Thymus (tissue), 14 donors: Measurements from ENCODE around the gene LRRC61. TPM values are rescaled to one million over a fixed set of nuclear protein-coding genes. Genes with fewer than 3 reads are reported as not detected.
"Not testable (repeated sequence)": the region's sequence is repeated elsewhere in the genome, so short reads cannot be mapped to it uniquely, and the experiment has no call there.

Experiments
- DNase-seq, 9 donors: peaks; one replicate each; pipeline ENCODE4 v3.0.0-alpha.2; 2013; ENCODE audit warnings: low spot score in 9 of 9, low read depth in 6 of 9, missing footprints in 1 of 9
- H3K27ac ChIP-seq, 2 donors: one replicate each; pipeline ENCODE4 v1.5.1; 2013; ENCODE audit warnings: control low read depth in 1 of 2, low read depth in 1 of 2, low read length in 1 of 2, mild to moderate bottlenecking in 1 of 2, moderate library complexity in 1 of 2
- H3K27me3 ChIP-seq, 2 donors: one replicate each; pipeline ENCODE4 v1.5.1; 2013; ENCODE audit warnings: low read length in 1 of 2; ENCODE audit not compliant: control insufficient read depth in 2 of 2, insufficient read depth in 1 of 2
- H3K36me3 ChIP-seq, 2 donors: one replicate each; pipeline ENCODE4 v1.5.1; 2013; ENCODE audit warnings: low read length in 1 of 2, mild to moderate bottlenecking in 1 of 2, moderate library complexity in 1 of 2; ENCODE audit not compliant: control insufficient read depth in 2 of 2, insufficient read depth in 2 of 2
- H3K4me1 ChIP-seq, 2 donors: one replicate each; pipeline ENCODE4 v1.5.1; 2013; ENCODE audit warnings: low read length in 2 of 2; ENCODE audit not compliant: control insufficient read depth in 2 of 2, insufficient read depth in 2 of 2
- H3K4me3 ChIP-seq, 2 donors: one replicate each; pipeline ENCODE4 v1.5.1; 2013; ENCODE audit warnings: low read length in 2 of 2, control low read depth in 1 of 2, mild to moderate bottlenecking in 1 of 2
- H3K9me3 ChIP-seq, 2 donors: one replicate each; pipeline ENCODE4 v1.5.1; 2013; ENCODE audit warnings: low read length in 1 of 2, mild to moderate bottlenecking in 1 of 2; ENCODE audit not compliant: control insufficient read depth in 2 of 2, insufficient read depth in 1 of 2
- whole genome bisulfite sequencing: extraction: QIAGEN DNeasy Blood & Tissue Kit; methylation state at CpG from one replicate; pipeline ENCODE4 v1.1.7; 2013; 5-methylcytosine and 5-hydroxymethylcytosine counted together
- long read RNA-seq, 10 donors: transcript quantifications; one replicate each; lab custom pipeline, GENCODE V29; 2026
- polyA plus RNA-seq: library from polyadenylated mRNA; stranded (reverse); fragments of 200-250 nt; gene quantifications from one replicate; pipeline ENCODE4 v1.2.3, GENCODE V29; 2013
- total RNA-seq: library from RNA; stranded (reverse); fragments of 120-200 nt; gene quantifications from one replicate; pipeline ENCODE4 v1.2.4, GENCODE V29; 2013
- donor health status: healthy.

Gene LRRC61, protein sequence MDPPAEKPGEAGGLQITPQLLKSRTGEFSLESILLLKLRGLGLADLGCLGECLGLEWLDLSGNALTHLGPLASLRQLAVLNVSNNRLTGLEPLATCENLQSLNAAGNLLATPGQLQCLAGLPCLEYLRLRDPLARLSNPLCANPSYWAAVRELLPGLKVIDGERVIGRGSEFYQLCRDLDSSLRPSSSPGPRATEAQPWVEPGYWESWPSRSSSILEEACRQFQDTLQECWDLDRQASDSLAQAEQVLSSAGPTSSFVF
- total RNA-seq = 17.2 TPM
- 11.3 TPM for polyA plus RNA-seq
- long read RNA-seq, donor 1, partial matches to known transcripts = 0 of 3 reads
- long read RNA-seq, donor 1, other reads (novel, unspliced or antisense) = 0 of 3 reads
- long read RNA-seq, donor 2 = 0 reads
- long read RNA-seq, donor 3, transcript LRRC61-202 (3 exons, 1,877 nt) = major isoform, 18 of 22 reads
- long read RNA-seq, donor 3, partial matches to known transcripts = 0 of 22 reads
- long read RNA-seq, donor 3, other reads (novel, unspliced or antisense) = 0 of 22 reads
- long read RNA-seq, donor 4, transcript LRRC61-202 (3 exons, 1,877 nt) = major isoform, 8 of 8 reads
- long read RNA-seq, donor 4, partial matches to known transcripts = 0 of 8 reads
- long read RNA-seq, donor 4, other reads (novel, unspliced or antisense) = 0 of 8 reads
- long read RNA-seq, donor 5, transcript LRRC61-202 (3 exons, 1,877 nt) = major isoform, 22 of 40 reads
- long read RNA-seq, donor 5, partial matches to known transcripts = 13 of 40 reads
- long read RNA-seq, donor 5, other reads (novel, unspliced or antisense) = 0 of 40 reads
- long read RNA-seq, donor 6, transcript LRRC61-202 (3 exons, 1,877 nt) = major isoform, 18 of 18 reads
- long read RNA-seq, donor 6, partial matches to known transcripts = 0 of 18 reads
- long read RNA-seq, donor 6, other reads (novel, unspliced or antisense) = 0 of 18 reads
- long read RNA-seq, donor 7, transcript LRRC61-202 (3 exons, 1,877 nt) = major isoform, 19 of 20 reads
- long read RNA-seq, donor 7, partial matches to known transcripts = 0 of 20 reads
- long read RNA-seq, donor 7, other reads (novel, unspliced or antisense) = 0 of 20 reads
- long read RNA-seq, donor 8, transcript LRRC61-202 (3 exons, 1,877 nt) = major isoform, 6 of 8 reads
- long read RNA-seq, donor 8, partial matches to known transcripts = 0 of 8 reads
- long read RNA-seq, donor 8, other reads (novel, unspliced or antisense) = 0 of 8 reads
- long read RNA-seq, donor 9, transcript LRRC61-202 (3 exons, 1,877 nt) = major isoform, 6 of 7 reads
- long read RNA-seq, donor 9, partial matches to known transcripts = 0 of 7 reads
- long read RNA-seq, donor 9, other reads (novel, unspliced or antisense) = 0 of 7 reads
- long read RNA-seq, donor 10, transcript LRRC61-202 (3 exons, 1,877 nt) = major isoform, 6 of 7 reads
- long read RNA-seq, donor 10, partial matches to known transcripts = 0 of 7 reads
- long read RNA-seq, donor 10, other reads (novel, unspliced or antisense) = 0 of 7 reads

DNA sequence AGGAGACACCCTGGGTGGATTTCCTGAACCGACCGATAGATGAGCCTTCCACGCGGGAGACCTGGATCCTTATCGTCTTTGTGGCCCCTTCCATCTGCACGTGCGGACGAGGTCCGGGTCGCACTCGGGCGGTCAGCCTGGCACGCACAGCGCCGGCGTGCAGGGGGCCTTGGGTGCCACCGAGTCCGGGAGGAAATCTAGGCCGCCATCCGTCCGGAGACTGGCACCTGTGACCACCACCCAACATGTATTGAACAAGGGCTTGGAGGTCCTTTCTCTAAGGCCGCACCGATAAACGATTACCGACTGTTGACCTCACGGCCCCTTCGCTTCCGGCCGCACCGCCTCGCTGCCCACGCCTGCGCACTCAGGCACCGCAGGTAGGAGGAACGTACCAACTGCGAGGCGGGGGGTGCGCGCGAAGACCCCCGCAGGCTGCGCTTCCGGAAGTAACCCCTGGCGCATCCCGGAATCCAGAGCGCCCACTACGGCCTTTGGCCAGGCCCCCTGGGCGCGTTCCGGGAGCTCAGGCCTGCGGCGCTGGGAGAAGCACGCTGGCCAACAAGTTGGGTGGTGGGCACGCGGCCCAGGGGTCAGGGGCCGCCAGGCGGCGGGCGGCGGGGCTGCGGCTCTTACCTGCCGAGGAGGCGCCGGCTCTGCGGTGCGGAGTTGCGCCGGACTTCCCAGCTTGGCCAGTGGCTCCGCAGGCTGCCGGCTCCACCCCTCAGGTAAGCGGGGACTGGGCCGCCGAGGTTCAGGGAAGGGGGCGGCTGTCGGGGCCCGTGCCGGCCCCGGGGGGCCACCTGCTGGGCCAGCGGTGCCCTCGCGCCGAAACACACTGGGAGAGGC lies at the start of gene LRRC61, which contains the start of gene ACTR3C:
Gene LRRC61 (plus strand): TSS at position 523 of the 849 bp plus-strand sequence. CDS start 13,507 bp downstream, outside the sequence.
Gene ACTR3C (minus strand): TSS at position 713 of the 849 bp plus-strand sequence. CDS start 28,249 bp downstream, outside the sequence.
- WGBS = 4% methylated on average over 82 of the region's 82 CpGs
- peak within 1 kb of the TSS; percentile 67 to 88 for H3K27ac ChIP-seq
- H3K36me3 ChIP-seq = peaks cover 28 to 31% of the 10 kb centered on the region in 2 donors
- peak within 1 kb of the TSS; percentile 71 to 87 for H3K4me3 ChIP-seq
- DNase-seq = peak in 7 of 9 donors; percentile 68 to 88 (median 80)
- peaks cover 13 to 31% of the 10 kb centered on the region in 2 donors for H3K4me1 ChIP-seq
- H3K9me3 ChIP-seq = no peaks in the 10 kb centered on the region
- no peaks in the 10 kb centered on the region for H3K27me3 ChIP-seq

DNA sequence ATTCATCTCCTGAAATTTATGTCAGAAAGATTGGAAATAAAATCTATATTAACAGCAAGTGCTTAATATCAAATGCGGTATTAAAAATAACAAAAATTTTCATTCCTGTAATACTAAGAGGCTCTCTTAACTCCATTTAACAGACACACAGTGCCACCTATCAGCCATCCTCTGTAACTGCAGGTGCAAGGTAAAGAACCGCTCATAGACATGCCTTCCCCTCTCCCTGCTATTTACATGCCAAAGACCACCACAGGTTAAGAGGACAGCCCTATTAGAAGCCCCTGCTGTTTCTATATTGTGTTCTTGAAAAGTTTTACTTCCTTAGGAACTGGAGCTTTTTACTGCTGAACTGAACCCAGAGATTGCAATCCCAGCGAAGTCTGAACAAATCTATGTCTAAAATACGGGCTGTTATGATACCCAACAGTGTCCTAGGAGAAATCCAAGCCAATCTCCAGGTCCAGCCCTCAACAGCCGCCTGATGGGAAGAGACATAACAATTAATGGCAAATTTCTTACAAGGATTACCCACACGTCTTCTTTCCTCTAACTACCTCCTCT lies 46.9 kb upstream of the LRRC61 start:
- H3K4me1 ChIP-seq, H3K4me3 ChIP-seq, H3K36me3 ChIP-seq, H3K9me3 ChIP-seq, H3K27ac ChIP-seq, H3K27me3 ChIP-seq: not testable (repeated sequence)
- peak in 2 of 9 donors; percentile 21 to 34 for DNase-seq
- 78% methylated on average over 6 of the region's 6 CpGs for WGBS

DNA sequence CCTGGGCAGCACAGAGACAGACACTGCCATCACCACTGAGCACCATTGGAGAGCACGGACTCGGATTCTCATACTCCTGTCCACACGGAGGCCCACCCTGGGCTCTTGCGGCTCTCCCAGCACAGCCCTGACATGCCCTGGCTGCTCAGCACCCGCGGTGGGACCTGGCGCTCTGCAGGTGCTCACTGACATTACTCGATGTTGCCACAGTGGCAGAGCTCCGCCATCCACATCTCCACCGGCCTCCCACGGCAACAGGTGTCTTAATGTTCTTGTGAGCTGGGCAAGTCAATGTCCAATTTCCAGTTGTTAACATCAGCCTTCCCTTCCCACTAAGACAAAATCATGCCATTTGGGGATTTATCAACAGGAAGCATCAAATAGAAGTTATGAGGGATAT lies 44.8 kb upstream of the LRRC61 start:
- H3K27ac ChIP-seq, H3K4me1 ChIP-seq, H3K4me3 ChIP-seq, H3K9me3 ChIP-seq, H3K27me3 ChIP-seq, H3K36me3 ChIP-seq, DNase-seq: not testable (repeated sequence)
- WGBS = 98% methylated on average over 11 of the region's 11 CpGs

DNA sequence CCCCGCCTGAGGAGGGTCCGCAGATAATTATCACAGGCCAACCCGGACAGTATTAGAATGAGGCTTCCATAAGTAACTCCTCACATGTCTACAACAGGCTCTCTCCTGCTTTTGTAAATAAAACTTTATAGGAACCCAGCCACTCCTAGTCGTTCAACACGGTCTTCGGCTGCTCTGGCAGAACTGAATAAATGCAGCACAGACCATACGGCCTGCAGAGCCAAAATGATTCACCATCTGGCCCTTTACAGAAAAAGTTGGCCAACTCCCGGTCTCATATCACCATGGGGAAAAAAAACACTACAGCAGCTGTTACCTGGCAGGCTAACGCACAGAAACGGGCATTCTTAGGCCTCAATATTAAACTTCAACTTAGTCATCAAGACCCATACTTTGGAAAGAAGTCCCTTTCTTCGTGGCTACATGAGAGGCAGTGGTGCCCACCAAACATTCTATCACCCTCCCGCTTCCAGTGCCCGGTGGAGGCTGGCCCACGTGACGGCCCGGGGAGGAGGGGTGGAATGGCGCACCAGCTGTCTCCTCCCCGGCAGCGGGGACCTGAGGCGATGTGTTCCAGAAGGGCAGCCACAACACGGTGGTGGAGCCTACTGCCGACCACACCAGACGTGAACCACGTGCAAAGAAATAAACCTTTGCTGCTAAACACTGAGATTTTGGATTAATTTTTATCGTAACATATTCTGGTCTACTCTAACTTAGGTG lies 41.3 kb upstream of the LRRC61 start:
- 98% methylated on average over 14 of the region's 25 CpGs for WGBS
- not testable (repeated sequence) for H3K4me3 ChIP-seq, H3K27ac ChIP-seq, H3K36me3 ChIP-seq, H3K27me3 ChIP-seq, H3K4me1 ChIP-seq, H3K9me3 ChIP-seq, DNase-seq

- not testable (repeated sequence) for H3K27me3 ChIP-seq, H3K9me3 ChIP-seq, H3K27ac ChIP-seq, H3K4me3 ChIP-seq, DNase-seq, H3K36me3 ChIP-seq, H3K4me1 ChIP-seq
- WGBS = 92% methylated on average over 2 of the region's 3 CpGs
These were observed 40.0 kb upstream of the LRRC61 start for GRCh38 chr7:150283111-150283510.

DNA sequence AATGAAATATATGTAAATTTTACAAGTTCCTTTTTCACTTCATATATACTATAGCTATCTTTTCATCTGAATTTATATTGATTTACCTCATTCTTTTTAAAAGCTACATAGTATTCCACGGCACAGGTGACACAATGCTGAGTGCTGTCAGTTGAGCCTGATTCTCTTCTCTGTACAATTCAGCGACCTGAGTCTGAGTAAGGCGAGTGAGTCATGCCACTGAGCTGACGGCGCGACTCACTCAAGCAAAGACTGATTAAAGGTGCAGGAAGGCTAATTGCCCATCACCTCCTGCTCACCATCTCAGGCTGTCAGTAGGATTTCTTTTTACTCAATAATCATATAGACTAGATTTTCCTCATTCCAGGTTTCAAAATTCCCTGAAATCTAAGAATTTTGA lies 39.5 kb upstream of the LRRC61 start:
- not testable (repeated sequence) for DNase-seq, H3K9me3 ChIP-seq, H3K4me3 ChIP-seq, H3K27me3 ChIP-seq, H3K4me1 ChIP-seq, H3K36me3 ChIP-seq, H3K27ac ChIP-seq
- over 99% methylated on average over 6 of the region's 6 CpGs for WGBS

- peak in 2 of 9 donors; percentile 14 to 40 for DNase-seq
- not testable (repeated sequence) for H3K36me3 ChIP-seq, H3K27me3 ChIP-seq, H3K27ac ChIP-seq, H3K4me3 ChIP-seq, H3K4me1 ChIP-seq, H3K9me3 ChIP-seq
- WGBS = 49% methylated on average over 16 of the region's 16 CpGs
These were observed 37.1 kb upstream of the LRRC61 start for GRCh38 chr7:150285849-150286754.
